HG03139 (cell line): ENCODE results near the gene CD63.

ENCODE experiments used
- ATAC-seq: cut with Tn5 transposase; IDR thresholded peaks from one replicate; pipeline ENCODE4 v1.9.1; 2021; ENCODE audit not compliant: unreplicated experiment

Gene CD63

DNA sequence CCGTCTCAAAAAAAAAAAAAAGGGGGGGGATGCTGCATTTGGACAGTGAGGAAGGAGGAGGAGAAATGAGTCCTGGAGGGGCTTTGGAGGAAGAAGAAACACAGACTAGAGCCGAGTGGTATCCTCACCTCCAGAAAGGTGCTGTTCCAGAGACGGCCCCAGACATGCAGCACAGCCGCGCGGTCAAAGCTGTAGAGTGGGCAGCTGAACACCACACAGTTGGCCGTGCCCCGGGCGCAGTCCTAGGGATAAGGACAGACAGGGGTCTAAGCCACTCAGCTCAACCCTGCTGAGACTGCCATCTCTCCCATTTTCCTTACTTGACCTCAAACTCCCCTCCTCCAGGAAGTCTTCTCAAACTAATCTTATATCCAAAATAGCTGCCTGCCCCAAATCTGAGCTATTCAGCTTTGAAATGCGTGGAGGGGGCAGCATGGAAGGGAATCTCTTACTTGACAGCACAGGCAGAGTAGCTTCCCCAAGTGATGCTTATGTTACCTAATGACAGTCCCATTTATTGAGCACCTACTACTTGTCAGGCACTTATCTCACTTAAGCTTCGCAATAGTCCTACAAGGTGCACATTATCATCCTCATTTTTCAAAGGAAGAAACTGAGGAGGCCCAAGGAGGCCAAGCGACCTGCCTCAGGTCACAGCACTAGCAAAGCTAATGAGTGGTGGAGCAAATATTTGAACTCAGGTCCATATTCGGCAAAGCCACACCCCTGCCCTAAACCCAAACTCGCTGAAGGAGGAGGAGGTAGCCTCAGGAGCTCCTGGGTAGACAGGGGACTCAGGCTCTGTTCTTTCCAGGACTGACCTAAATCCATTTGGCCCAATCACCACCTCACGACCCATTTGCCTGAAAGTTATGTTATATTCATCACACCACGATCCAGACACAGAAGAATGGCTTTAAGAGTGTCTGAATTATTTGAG lies 39.8 kb downstream of the CD63 start:
- ATAC-seq: no peak

DNA sequence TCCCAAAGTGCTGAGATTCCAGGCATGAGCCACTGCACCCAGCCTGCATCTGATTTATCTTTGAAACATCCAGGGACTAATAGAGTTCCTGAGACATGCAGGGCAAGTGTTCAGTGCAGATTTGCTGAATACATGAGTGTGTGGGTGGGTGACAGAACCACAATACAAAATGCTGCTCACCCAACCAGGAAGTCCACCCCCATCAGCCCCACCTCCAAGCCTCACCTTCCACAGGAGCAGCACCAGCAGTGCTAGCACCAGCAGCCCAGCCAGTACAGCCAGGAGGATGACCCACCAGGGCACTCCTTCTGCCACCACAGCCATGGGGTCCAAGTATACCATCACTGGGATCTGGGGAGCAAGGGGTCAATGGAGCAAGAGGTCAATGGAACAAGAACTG lies 41.1 kb downstream of the CD63 start:
- no peak for ATAC-seq

DNA sequence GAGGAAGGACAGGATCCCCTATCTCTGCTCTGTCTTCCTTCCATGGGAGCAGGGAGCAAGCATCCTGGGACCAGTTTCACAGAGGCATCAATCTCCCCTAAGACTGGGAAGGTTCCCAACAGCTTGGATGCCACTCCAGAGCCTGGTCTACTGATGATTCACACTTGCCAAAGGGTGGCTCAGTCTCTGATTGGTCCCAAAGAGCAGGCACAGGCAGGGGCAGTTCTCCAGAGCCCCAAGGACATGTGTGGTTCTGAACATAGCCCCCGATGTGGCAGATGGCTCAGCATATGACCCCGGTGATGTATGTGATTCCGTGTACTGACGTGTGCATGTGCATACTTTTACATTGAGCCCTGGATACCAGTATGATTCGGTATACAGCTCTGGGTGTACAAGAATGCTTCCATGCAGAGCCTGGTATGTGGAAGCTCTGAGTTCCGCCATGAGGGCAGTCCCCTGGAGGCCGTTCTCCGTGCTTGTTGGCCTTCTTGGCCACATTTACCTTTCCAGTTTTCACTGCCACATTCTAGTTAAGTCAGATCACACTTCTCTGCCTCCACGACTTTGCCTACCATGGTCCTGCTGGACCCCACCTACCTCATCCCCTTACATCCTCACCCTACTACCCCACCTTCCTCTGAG lies 42.3 kb downstream of the CD63 start:
- ATAC-seq: no peak

DNA sequence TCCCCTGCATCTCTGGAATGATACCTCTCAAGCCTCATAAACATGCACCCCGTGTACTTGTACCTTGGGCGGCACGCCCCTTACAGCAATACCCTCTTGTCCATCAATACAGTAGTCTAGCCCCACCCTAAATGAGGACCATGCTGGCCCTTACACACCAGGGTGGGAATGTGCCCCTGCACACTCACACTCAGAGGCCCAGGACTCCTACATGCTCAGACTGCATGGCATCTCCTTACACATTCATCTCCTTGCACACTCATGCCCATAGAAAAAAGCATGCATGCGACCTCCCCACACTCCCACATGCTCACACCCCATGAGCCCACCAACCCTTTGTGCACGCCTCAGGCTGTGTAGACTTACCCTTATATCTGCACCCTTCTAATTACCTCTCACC lies 43.1 kb downstream of the CD63 start:
- ATAC-seq: no peak

- no peak for ATAC-seq
Observed at GRCh38 chr12:55684761-55685370, 43.9 kb downstream of the CD63 start.

GRCh38 chr12:55683676-55684075 lies 45.1 kb downstream of the CD63 start:
- no peak for ATAC-seq

DNA sequence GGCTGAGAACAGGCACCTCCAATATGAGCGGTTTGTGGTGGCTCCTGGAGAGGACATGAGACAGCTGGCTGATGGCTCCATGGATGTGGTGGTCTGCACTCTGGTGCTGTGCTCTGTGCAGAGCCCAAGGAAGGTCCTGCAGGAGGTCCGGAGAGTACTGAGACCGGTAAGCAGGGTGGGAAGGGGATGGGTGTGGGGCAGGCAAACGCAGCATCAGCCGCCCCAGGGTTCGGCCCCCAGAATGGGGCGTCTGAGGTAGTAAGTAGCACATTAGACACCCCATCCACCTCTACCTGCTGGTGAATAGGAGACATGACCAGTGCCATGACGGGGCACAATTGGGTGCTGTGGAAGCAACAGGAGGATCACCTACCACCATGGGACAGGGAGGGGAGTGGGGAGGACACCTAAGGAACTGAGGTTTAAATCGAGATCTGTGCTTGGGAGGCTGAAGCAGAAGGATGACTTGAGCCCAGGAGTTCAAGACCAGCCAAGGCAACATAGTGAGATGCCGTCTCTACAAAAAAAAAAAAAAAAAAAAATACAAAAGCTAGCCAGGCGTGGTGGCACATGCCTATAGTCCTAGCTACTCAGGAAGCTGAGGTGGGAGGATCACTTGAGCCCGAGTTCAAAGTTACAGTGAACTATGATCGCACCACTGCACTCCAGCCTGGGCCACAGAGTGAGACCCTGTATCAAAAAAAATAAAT lies 46.6 kb downstream of the CD63 start:
- no peak for ATAC-seq

- no peak for ATAC-seq
Observed at GRCh38 chr12:55681142-55682077, 47.4 kb downstream of the CD63 start.

DNA sequence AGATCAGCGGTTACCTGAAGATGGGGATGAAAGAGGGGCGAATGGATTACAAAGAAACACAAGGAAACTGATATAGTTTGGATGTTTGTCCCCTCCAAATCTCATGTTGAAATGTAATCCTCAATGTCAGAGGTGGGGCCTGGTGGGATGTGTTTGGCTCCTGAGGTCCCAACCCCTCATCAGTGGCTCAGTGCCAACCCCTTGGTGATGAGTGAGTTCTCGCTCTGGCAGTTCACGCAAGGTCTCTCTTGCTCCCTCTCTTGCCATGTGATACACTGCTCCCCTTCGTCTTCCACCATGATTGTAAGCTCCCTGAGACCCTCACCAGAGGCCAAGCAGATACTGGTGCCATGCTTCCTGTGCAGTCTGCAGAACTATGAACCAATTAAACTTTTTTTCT lies 49.1 kb downstream of the CD63 start:
- no peak for ATAC-seq

GRCh38 chr12:55676707-55677106 lies 52.1 kb downstream of the CD63 start:
- no peak for ATAC-seq

GRCh38 chr12:55675666-55676065 lies 53.1 kb downstream of the CD63 start:
- no peak for ATAC-seq
